ENCODE results near the gene DHRS1. TPM values are rescaled to one million over a fixed set of nuclear protein-coding genes. Genes with fewer than 3 reads are reported as not detected.

Gene DHRS1
- total RNA-seq, 4 donors from 2014 or later, result 22.7 to 33.0 (median 28.6) TPM

DNA sequence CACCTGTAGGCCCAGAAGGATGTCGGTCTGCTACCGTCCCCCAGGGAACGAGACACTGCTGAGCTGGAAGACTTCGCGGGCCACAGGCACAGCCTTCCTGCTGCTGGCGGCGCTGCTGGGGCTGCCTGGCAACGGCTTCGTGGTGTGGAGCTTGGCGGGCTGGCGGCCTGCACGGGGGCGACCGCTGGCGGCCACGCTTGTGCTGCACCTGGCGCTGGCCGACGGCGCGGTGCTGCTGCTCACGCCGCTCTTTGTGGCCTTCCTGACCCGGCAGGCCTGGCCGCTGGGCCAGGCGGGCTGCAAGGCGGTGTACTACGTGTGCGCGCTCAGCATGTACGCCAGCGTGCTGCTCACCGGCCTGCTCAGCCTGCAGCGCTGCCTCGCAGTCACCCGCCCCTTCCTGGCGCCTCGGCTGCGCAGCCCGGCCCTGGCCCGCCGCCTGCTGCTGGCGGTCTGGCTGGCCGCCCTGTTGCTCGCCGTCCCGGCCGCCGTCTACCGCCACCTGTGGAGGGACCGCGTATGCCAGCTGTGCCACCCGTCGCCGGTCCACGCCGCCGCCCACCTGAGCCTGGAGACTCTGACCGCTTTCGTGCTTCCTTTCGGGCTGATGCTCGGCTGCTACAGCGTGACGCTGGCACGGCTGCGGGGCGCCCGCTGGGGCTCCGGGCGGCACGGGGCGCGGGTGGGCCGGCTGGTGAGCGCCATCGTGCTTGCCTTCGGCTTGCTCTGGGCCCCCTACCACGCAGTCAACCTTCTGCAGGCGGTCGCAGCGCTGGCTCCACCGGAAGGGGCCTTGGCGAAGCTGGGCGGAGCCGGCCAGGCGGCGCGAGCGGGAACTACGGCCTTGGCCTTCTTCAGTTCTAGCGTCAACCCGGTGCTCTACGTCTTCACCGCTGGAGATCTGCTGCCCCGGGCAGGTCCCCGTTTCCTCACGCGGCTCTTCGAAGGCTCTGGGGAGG is 11.3 kb upstream of the DHRS1 start, which contains the start of gene LTB4R:
TSS of gene LTB4R (plus strand) at position 857 of the 959 bp plus-strand sequence. CDS start 4,150 bp downstream, outside the sequence.
- TF ChIP-seq, protein P1, sequence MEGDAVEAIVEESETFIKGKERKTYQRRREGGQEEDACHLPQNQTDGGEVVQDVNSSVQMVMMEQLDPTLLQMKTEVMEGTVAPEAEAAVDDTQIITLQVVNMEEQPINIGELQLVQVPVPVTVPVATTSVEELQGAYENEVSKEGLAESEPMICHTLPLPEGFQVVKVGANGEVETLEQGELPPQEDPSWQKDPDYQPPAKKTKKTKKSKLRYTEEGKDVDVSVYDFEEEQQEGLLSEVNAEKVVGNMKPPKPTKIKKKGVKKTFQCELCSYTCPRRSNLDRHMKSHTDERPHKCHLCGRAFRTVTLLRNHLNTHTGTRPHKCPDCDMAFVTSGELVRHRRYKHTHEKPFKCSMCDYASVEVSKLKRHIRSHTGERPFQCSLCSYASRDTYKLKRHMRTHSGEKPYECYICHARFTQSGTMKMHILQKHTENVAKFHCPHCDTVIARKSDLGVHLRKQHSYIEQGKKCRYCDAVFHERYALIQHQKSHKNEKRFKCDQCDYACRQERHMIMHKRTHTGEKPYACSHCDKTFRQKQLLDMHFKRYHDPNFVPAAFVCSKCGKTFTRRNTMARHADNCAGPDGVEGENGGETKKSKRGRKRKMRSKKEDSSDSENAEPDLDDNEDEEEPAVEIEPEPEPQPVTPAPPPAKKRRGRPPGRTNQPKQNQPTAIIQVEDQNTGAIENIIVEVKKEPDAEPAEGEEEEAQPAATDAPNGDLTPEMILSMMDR (IDR thresholded peaks at IDR 0.05; ENCODE audit: low read depth), result no peak

DNA sequence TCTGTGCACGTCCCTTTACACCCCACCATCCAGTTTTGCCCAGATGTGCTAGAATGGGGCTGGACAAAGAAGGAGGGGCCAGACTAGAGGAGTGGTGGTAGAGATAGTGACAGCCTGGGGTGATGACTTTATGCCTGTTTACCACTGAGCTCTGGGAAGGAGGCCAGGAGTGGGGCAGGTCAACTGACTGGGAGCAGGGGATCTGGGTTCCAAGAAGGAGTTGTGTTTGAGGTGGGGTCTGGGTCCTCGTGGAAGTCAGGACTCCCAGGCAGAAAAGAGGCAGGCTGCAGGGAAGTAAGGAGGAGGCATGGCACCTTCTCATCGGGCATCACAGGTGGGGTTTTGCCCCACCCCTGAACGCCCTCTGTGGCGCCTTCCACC is 10.7 kb upstream of the DHRS1 start:
- TF ChIP-seq, protein P1 (IDR thresholded peaks at IDR 0.05; ENCODE audit: low read depth), result no peak

DNA sequence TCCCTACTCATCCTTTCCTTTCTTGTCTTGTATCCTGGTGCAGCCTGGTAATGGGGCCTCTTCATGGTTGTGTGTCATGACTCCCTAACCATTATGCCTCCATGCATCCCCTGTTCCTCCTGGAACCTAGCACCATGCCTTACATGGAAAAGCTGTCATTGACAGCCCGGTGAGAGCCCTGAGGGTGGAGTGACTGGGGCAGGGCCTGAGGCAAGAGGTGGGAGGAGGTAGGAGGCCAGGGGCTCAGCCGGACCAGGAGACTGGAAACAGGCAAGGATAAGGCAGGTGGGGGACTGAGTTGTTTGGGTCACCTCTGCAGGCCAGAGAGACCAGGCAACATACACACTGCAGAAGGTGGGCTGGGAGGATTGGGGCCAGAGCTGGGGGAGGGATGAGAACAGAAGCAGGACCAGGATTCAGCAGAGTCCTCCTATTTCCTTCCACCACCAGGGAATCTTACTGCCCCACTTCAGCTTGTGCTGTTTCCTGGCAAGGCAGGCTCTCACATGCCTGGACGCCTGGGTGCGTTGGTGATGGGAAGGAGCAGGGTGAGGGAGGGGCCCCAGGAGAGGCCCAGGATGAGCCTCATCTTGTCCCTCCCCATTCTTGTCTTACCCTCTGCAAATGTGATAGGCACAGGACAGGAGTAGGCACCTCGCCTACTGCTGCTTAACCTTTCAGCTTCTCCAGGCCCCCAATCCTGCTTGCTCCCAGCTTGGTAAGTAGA is 10.1 kb upstream of the DHRS1 start, which contains the start of gene LTB4R2:
TSS of gene LTB4R2 (plus strand) at position 603 of the 727 bp plus-strand sequence. CDS start 525 bp downstream, outside the sequence.
- TF ChIP-seq, protein P1 (IDR thresholded peaks at IDR 0.05; ENCODE audit: low read depth), result no peak

DNA sequence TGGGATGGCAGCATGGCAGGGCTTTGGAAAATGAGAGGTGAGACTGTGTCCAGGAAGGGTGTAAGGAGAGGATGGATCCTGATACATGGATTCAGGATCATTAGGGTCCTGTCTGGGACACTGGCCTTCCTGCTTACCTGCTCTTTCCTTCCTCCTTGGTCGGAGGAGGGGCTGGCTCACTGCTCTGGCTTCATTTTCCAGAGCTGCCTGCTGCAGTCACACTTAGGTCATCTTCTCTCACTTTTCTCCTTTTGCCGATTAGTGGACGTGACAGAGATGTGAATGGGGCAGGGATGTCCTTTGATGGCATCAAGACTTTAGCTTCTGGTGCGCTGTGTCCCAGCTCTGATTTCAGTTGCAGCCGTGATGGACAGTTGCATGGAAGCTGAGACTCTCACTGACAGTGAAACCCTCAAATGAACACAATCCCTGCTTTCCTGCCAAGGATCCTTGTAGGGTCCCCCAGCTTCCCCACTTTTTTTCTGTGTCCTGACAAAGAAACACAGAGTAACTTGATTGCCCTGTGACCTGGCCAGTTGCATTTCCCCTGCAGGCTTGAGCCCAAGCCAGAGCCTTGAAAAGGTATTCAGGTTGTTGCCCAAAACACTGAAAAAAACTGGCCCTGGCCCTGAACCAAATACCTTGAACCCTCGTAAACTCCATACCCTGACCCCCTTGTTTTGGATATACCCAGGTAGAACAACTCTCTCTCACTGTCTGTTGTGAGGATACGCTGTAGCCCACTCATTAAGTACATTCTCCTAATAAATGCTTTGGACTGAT is 9.0 kb upstream of the DHRS1 start:
- TF ChIP-seq, protein P1 (IDR thresholded peaks at IDR 0.05; ENCODE audit: low read depth), result no peak

DNA sequence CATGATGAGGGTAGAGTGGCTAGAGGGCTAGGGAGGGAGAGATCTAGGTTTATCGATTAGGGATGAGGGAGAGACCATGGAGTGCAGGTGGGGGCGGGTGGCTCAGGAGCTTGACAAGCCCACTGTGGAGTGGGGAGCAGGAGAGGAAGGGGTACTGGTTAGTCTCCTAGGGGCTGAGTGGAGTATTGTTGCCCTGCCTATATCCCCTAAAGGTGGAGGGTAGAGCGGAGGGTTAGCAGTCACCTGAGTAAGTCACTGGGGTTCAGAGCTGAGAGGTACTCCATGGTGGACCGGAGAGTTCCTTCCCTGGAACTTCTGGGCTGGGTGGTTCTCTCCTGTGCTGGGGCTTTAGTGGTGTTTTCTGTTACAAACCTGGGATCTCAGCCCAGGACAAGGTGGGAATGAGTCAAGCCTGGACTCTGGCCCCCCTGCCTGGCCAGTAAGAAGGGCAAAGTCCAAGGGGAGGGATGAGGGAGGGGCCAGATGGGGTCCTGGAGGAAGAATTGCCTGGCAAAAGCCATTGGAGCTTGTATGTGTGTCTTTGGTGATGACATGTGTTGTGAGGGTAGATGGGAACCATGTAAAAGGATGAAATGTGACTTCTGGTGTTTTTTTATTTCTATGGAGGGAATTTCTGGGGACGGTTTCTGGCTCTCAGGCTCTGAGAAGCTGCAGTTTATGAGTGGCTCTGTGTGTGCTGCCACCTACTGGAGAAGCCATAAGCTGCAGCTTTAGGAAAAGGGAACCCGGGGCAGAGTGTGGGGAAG is 8.2 kb upstream of the DHRS1 start, which contains the start of gene CIDEB:
TSS of gene CIDEB (minus strand) at position 403 of the 767 bp plus-strand sequence. CDS start at position 284, 119 bp downstream.
- TF ChIP-seq, protein P1 (IDR thresholded peaks at IDR 0.05; ENCODE audit: low read depth), result no peak

DNA sequence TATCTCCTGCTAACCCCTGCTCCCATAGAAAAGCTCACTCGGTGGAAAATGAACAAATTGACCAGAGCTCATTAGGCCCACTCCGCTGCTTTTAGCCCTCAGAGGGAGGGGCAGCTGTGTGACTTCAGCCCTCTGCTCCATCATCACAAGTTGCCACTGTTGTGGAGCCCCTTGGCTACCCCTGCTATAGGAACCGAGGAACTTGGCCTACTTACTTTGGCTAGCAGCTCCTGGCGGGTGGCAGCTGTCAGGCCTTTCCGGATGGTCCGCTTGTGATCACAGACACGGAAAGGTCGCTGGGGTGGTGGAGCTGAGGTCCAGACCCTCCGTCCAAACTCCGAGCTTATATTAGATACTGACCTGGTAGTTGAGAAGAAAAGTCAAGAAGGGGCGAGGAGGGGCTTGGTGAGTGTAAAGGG is 7.6 kb upstream of the DHRS1 start:
- TF ChIP-seq, protein P1 (IDR thresholded peaks at IDR 0.05; ENCODE audit: low read depth), result no peak

Data from subcutaneous adipose tissue (tissue), 4 donors.